SK-N-SH treated with all-trans-retinoic acid at 6 μM for 48 hours (cell line): ENCODE measurements around the gene HAP1.

ENCODE experiments used
- ATAC-seq: fragments of 200-7000 bp; cut with Tn5 transposase; 3 replicates; pipeline ENCODE4 v1.9.1; 2020; ENCODE audit warnings: mild to moderate bottlenecking, moderate library complexity
- ARNTL ChIP-seq: fragments of 450-650 bp; formaldehyde crosslinking; IDR thresholded peaks from 2 replicates; pipeline ENCODE4 v1.5.0; 2020; ENCODE audit warnings: low read depth, mild to moderate bottlenecking, moderate library complexity, borderline replicate concordance
- CSDC2 ChIP-seq: fragments of 250-450 bp; sonication (Bioruptor Pico); IDR thresholded peaks from 2 replicates; pipeline ENCODE4 v1.5.0; 2020; ENCODE audit warnings: mild to moderate bottlenecking, moderate library complexity
- CSRNP3 ChIP-seq: fragments of 250-450 bp; sonication (Bioruptor Pico); IDR thresholded peaks from 2 replicates; pipeline ENCODE4 v1.5.1; 2021; ENCODE audit warnings: mild to moderate bottlenecking, moderate library complexity
- ESRRG ChIP-seq: fragments of 250-450 bp; sonication (Bioruptor Pico); IDR thresholded peaks from 2 replicates; pipeline ENCODE4 v1.6.1; 2021; ENCODE audit warnings: mild to moderate bottlenecking
- GLIS3 ChIP-seq: fragments of 250-450 bp; sonication (Bioruptor Pico); IDR thresholded peaks from 2 replicates; pipeline ENCODE4 v1.5.0; 2020; ENCODE audit warnings: mild to moderate bottlenecking, moderate library complexity
- ISL1 ChIP-seq: fragments of 250-450 bp; sonication (Bioruptor Pico); IDR thresholded peaks from 2 replicates; pipeline ENCODE4 v2.1.2; 2022; ENCODE audit warnings: mild to moderate bottlenecking, moderate library complexity
- OSR1 ChIP-seq: fragments of 250-450 bp; sonication (Bioruptor Pico); IDR thresholded peaks from 2 replicates; pipeline ENCODE4 v1.8.0; 2022; ENCODE audit warnings: moderate library complexity, mild to moderate bottlenecking, inconsistent platforms
- PATZ1 ChIP-seq: fragments of 250-450 bp; sonication (Bioruptor Pico); IDR thresholded peaks from 2 replicates; pipeline ENCODE4 v1.8.0; 2020; ENCODE audit warnings: mild to moderate bottlenecking, moderate library complexity, borderline replicate concordance
- POU6F1 ChIP-seq: fragments of 250-450 bp; sonication (Bioruptor Pico); IDR thresholded peaks from 2 replicates; pipeline ENCODE4 v1.8.0; 2021; ENCODE audit warnings: low read depth, mild to moderate bottlenecking, moderate library complexity, borderline replicate concordance
- SNAI2 ChIP-seq: fragments of 250-450 bp; sonication (Bioruptor Pico); IDR thresholded peaks from 2 replicates; pipeline ENCODE4 v1.5.0; 2020; ENCODE audit warnings: mild to moderate bottlenecking, moderate library complexity
- TCF4 ChIP-seq: fragments of 250-450 bp; sonication (Bioruptor Pico); IDR thresholded peaks from 2 replicates; pipeline ENCODE4 v1.8.0; 2021; ENCODE audit warnings: mild to moderate bottlenecking, moderate library complexity, borderline replicate concordance
- TSHZ2 ChIP-seq: fragments of 250-450 bp; sonication (Bioruptor Pico); IDR thresholded peaks from 2 replicates; pipeline ENCODE4 v1.5.0; 2020; ENCODE audit warnings: mild to moderate bottlenecking, moderate library complexity
- ZC3H10 ChIP-seq: fragments of 250-450 bp; sonication (Bioruptor Pico); IDR thresholded peaks from 2 replicates; pipeline ENCODE4 v1.5.1; 2021; ENCODE audit warnings: mild to moderate bottlenecking, moderate library complexity
- ZFP3 ChIP-seq: fragments of 250-450 bp; sonication (Bioruptor Pico); IDR thresholded peaks from 2 replicates; pipeline ENCODE4 v1.5.0; 2020; ENCODE audit warnings: mild to moderate bottlenecking, moderate library complexity
- ZFP30 ChIP-seq: fragments of 450-650 bp; formaldehyde crosslinking; IDR thresholded peaks from 2 replicates; pipeline ENCODE4 v1.5.0; 2022; ENCODE audit warnings: mild to moderate bottlenecking, moderate library complexity
- ZNF70 ChIP-seq: fragments of 450-650 bp; formaldehyde crosslinking; IDR thresholded peaks from 2 replicates; pipeline ENCODE4 v1.5.0; 2020; ENCODE audit warnings: mild to moderate bottlenecking, moderate library complexity
- ZNF8 ChIP-seq: fragments of 450-650 bp; formaldehyde crosslinking; IDR thresholded peaks from 2 replicates; pipeline ENCODE4 v1.5.0; 2020; ENCODE audit warnings: mild to moderate bottlenecking, moderate library complexity

Gene HAP1

GRCh38 chr17:41722231-41722630 lies 12.2 kb downstream of the HAP1 start:
- no peak for ATAC-seq
- TF ChIP-seq ISL1 (CRISPR knock-in tag) (no peak), ESRRG (CRISPR knock-in tag) (no peak), SNAI2 (CRISPR knock-in tag) (no peak), PATZ1 (no peak), ZNF70 (CRISPR knock-in tag) (no peak)

GRCh38 chr17:41718287-41718645 lies 16.2 kb downstream of the HAP1 start:
- TF ChIP-seq ZNF8 = no peak
- no peak for TF ChIP-seq CSDC2 (CRISPR knock-in tag)
- no peak for TF ChIP-seq TSHZ2 (CRISPR knock-in tag)
- TF ChIP-seq ZNF70 (CRISPR knock-in tag) = no peak
- no peak for TF ChIP-seq ARNTL (CRISPR knock-in tag)
- no peak for TF ChIP-seq ZFP3 (CRISPR knock-in tag)
- TF ChIP-seq ZFP30 (CRISPR knock-in tag) = no peak

GRCh38 chr17:41717408-41718286 lies 16.8 kb downstream of the HAP1 start:
- peak; percentile 57 for ATAC-seq
- TF ChIP-seq GLIS3 = no peak
- no peak for TF ChIP-seq ZFP30 (CRISPR knock-in tag)

More at GRCh38 chr17:41718287-41718645, 16.2 kb downstream of the HAP1 start:
- no peak for ATAC-seq

- TF ChIP-seq CSDC2 (CRISPR knock-in tag) (no peak), CSRNP3 (CRISPR knock-in tag) (no peak), ARNTL (CRISPR knock-in tag) (no peak), POU6F1 (CRISPR knock-in tag) (no peak), TCF4 (CRISPR knock-in tag) (no peak), TSHZ2 (CRISPR knock-in tag) (no peak), ZNF70 (CRISPR knock-in tag) (no peak), OSR1 (CRISPR knock-in tag) (no peak), GLIS3 (no peak), ZNF8 (no peak), ZC3H10 (CRISPR knock-in tag) (no peak)
Measured at GRCh38 chr17:41711669-41712400, 22.6 kb downstream of the HAP1 start, which contains the start of gene GAST. Gene GAST, plus strand, starts transcription at chr17:41712331. Its CDS starts 3,106 bp downstream, at chr17:41715437.

More at GRCh38 chr17:41711669-41712400, 22.6 kb downstream of the HAP1 start, which contains the start of gene GAST:
- no peak for ATAC-seq
